Loucy (cell line): ENCODE measurements around the gene MT1E.

ENCODE experiments used
- CTCF ChIP-seq: fragments of 200-600 bp; sonication (generic); conservative IDR thresholded peaks from 2 replicates; pipeline ENCODE4 v1.5.1; 2014; ENCODE audit warnings: mild to moderate bottlenecking, antibody characterized with exemption, low read length
- EZH2phosphoT487 ChIP-seq: fragments of 200-600 bp; IDR thresholded peaks from 2 replicates; pipeline ENCODE4 v1.6.1; 2018; ENCODE audit warnings: antibody characterized with exemption, mild to moderate bottlenecking, moderate library complexity, borderline replicate concordance

DNA sequence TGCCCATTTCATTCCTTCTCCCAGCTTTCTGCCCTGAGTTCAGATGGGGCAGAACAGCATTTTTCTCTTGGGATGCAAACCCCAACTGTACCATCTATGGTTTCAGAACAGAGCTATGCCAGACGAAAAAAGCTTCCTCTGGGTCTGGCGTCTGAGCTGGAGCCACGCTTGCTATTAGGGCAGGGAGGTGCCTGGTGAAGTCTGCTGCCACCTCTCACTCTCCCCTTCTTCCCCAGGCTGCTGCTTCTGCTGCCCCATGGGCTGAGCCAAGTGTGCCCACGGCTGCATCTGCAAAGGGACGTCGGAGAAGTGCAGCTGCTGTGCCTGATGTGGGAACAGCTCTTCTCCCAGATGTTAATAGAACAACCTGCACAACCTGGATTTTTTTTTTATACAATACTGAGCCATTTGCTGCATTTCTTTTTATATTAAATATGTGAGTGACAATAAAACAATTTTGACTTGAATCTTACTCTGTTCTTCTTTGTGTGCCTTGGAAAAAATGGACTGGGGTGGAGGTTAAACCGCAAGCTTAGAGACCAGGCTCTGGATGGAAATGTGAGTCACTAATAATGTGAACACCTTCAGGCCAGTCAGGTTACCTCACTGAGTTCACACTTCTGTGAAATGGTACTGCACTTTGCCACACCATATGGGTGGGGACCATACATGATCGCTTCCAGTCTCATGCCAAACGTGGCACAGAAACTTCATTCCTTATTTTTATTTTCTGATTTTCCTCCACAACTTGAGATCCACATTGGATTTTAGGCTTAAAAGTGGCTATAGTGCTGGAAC lies 11.2 kb downstream of the MT1E start:
- TF ChIP-seq CTCF (no peak), EZH2phosphoT487 (no peak)
